OCI-LY1 (cell line): ENCODE measurements around the gene MSI1.

Experiments used
- CTCF ChIP-seq: fragments of 200-600 bp; sonication (generic), shearing (Covaris generic); IDR thresholded peaks from 2 replicates; pipeline ENCODE4 v1.5.1; 2017; ENCODE audit warnings: mild to moderate bottlenecking, antibody characterized with exemption, low read length, moderate library complexity, mixed read lengths
- EZH2 ChIP-seq: fragments of 200-600 bp; sonication (generic), shearing (Covaris generic); IDR thresholded peaks from 2 replicates; pipeline ENCODE4 v1.8.0; 2017; ENCODE audit warnings: borderline replicate concordance, mixed run types, mild to moderate bottlenecking, antibody characterized with exemption, low read length, moderate library complexity, mixed read lengths

- TF ChIP-seq CTCF (no peak), EZH2 (no peak)
Observed at GRCh38 chr12:120328228-120328627, 40.7 kb downstream of the MSI1 start.
